HG03354 (cell line): Measurements from ENCODE around the gene SLC24A3.
A peak's percentile ranks its signal among the peaks of the same experiment; 100 is the strongest.

ENCODE experiments used
- ATAC-seq: cut with Tn5 transposase; IDR thresholded peaks from one replicate; pipeline ENCODE4 v1.9.1; 2021; ENCODE audit warnings: mild to moderate bottlenecking; ENCODE audit not compliant: unreplicated experiment, poor library complexity, severe bottlenecking

Gene SLC24A3

GRCh38 chr20:19232997-19233794 lies 20.8 kb downstream of the SLC24A3 start:
- ATAC-seq: no peak

GRCh38 chr20:19236371-19237055 lies 24.1 kb downstream of the SLC24A3 start:
- no peak for ATAC-seq

GRCh38 chr20:19241440-19241839 lies 29.0 kb downstream of the SLC24A3 start:
- no peak for ATAC-seq

- ATAC-seq: no peak
Measured at GRCh38 chr20:19244291-19244690, 31.8 kb downstream of the SLC24A3 start.

GRCh38 chr20:19249106-19249879 lies 36.9 kb downstream of the SLC24A3 start:
- ATAC-seq: no peak

- no peak for ATAC-seq
Measured at GRCh38 chr20:19250346-19250745, 37.9 kb downstream of the SLC24A3 start.

- ATAC-seq: no peak
Measured at GRCh38 chr20:19251506-19251905, 39.1 kb downstream of the SLC24A3 start.

GRCh38 chr20:19251958-19252357 lies 39.5 kb downstream of the SLC24A3 start:
- no peak for ATAC-seq

- no peak for ATAC-seq
Measured at GRCh38 chr20:19252451-19253120, 40.1 kb downstream of the SLC24A3 start.

GRCh38 chr20:19253316-19253715 lies 40.9 kb downstream of the SLC24A3 start:
- no peak for ATAC-seq

- no peak for ATAC-seq
Measured at GRCh38 chr20:19253916-19254820, 41.7 kb downstream of the SLC24A3 start.

- ATAC-seq: no peak
Measured at GRCh38 chr20:19254956-19255355, 42.5 kb downstream of the SLC24A3 start.

GRCh38 chr20:19256085-19256484 lies 43.6 kb downstream of the SLC24A3 start:
- no peak for ATAC-seq

- ATAC-seq: no peak
Measured at GRCh38 chr20:19256906-19257595, 44.6 kb downstream of the SLC24A3 start.

- no peak for ATAC-seq
Measured at GRCh38 chr20:19257865-19258264, 45.4 kb downstream of the SLC24A3 start.

GRCh38 chr20:19259141-19259591 lies 46.7 kb downstream of the SLC24A3 start:
- no peak for ATAC-seq

GRCh38 chr20:19260412-19261090 lies 48.1 kb downstream of the SLC24A3 start:
- ATAC-seq: peak; percentile 62

- ATAC-seq: no peak
Measured at GRCh38 chr20:19264191-19264590, 51.7 kb downstream of the SLC24A3 start.
